PC-3 (cell line): ENCODE results near the gene BIRC5. TPM values are rescaled to one million over a fixed set of nuclear protein-coding genes. Genes with fewer than 3 reads are reported as not detected.

Experiments
- ATAC-seq: fragments of 200-7000 bp; cut with Tn5 transposase; 2 replicates; pipeline ENCODE4 v1.9.1; 2020; ENCODE audit warnings: mild to moderate bottlenecking, moderate library complexity
- BruUV-seq: library from RNA; stranded (reverse); fragments of 400-500 nt; replicated peaks from 2 replicates; lab custom pipeline; 2021; lab: Mats Ljungman, UMichigan
- CTCF ChIA-PET: fragments of 300-600 bp; sonication (Branson Sonifier 250); formaldehyde crosslinking; loops from one replicate; lab custom pipeline; 2022; ENCODE audit warnings: antibody characterized with exemption; lab: Charles Lee
- POLR2A ChIA-PET: fragments of 300-600 bp; sonication (Branson Sonifier 250); formaldehyde crosslinking; loops from one replicate; lab custom pipeline; 2022; ENCODE audit warnings: antibody characterized with exemption; ENCODE audit not compliant: unreplicated experiment; lab: Charles Lee
- DNase-seq: peaks from one replicate; pipeline ENCODE4 v3.0.0-alpha.2; 2015
- H2AFZ ChIP-seq: fragments of 300-600 bp; sonication (generic); 2 replicates; pipeline ENCODE4 v1.6.0; 2016; ENCODE audit warnings: antibody characterized with exemption, low read length
- H3F3A ChIP-seq: fragments of 300-600 bp; sonication (generic); one replicate; pipeline ENCODE4 v1.6.0; 2017; ENCODE audit warnings: antibody characterized with exemption, low read length, control low read depth, mild to moderate bottlenecking; ENCODE audit not compliant: unreplicated experiment
- H3K27ac ChIP-seq: fragments of 300-600 bp; sonication (generic); 2 replicates; pipeline ENCODE4 v1.5.1; 2016; ENCODE audit warnings: mild to moderate bottlenecking, low read length
- H3K27me3 ChIP-seq: fragments of 300-600 bp; sonication (generic); 2 replicates; pipeline ENCODE4 v1.6.1; 2016; ENCODE audit warnings: low read length, mixed read lengths
- H3K36me3 ChIP-seq: fragments of 300-600 bp; sonication (generic); 2 replicates; pipeline ENCODE4 v1.6.1; 2016; ENCODE audit warnings: low read depth, mixed run types, low read length, mixed read lengths
- H3K4me1 ChIP-seq: fragments of 300-600 bp; sonication (generic); 2 replicates; pipeline ENCODE4 v1.5.1; 2016; ENCODE audit warnings: low read length; ENCODE audit not compliant: insufficient read depth
- H3K4me2 ChIP-seq: fragments of 300-600 bp; sonication (generic); 2 replicates; pipeline ENCODE4 v1.6.0; 2016; ENCODE audit warnings: low read length
- H3K4me3 ChIP-seq: fragments of 300-600 bp; sonication (generic); 2 replicates; pipeline ENCODE4 v1.5.1; 2016; ENCODE audit warnings: mild to moderate bottlenecking, low read length, mixed read lengths
- H3K79me2 ChIP-seq: fragments of 300-600 bp; sonication (generic); 2 replicates; pipeline ENCODE4 v1.6.1; 2017; ENCODE audit warnings: low read length, mixed read lengths
- H3K9ac ChIP-seq: fragments of 300-600 bp; sonication (generic); 2 replicates; pipeline ENCODE4 v1.6.0; 2016; ENCODE audit warnings: mild to moderate bottlenecking, low read length
- H3K9me2 ChIP-seq: fragments of 300-600 bp; sonication (generic); replicated peaks from 2 replicates; pipeline ENCODE4 v1.6.1; 2016; ENCODE audit warnings: mixed run types, low read length, mixed read lengths
- H3K9me3 ChIP-seq: fragments of 300-600 bp; sonication (generic); 2 replicates; pipeline ENCODE4 v1.6.1; 2016; ENCODE audit warnings: low read length, mixed read lengths
- H4K20me1 ChIP-seq: fragments of 300-600 bp; sonication (generic); 2 replicates; pipeline ENCODE4 v1.6.1; 2016; ENCODE audit warnings: low read length, mixed read lengths
- CTCF ChIP-seq: fragments of 300-600 bp; sonication (generic); conservative IDR thresholded peaks from 2 replicates; pipeline ENCODE4 v1.5.1; 2017; ENCODE audit warnings: antibody characterized with exemption, low read depth, mild to moderate bottlenecking, low read length
- EZH2 ChIP-seq: fragments of 300-600 bp; sonication (generic); IDR thresholded peaks from one replicate; pipeline ENCODE4 v1.6.1; 2017; ENCODE audit warnings: antibody characterized with exemption, mild to moderate bottlenecking, low read length; ENCODE audit not compliant: unreplicated experiment
- EZH2phosphoT487 ChIP-seq: fragments of 300-600 bp; sonication (generic); IDR thresholded peaks from 2 replicates; pipeline ENCODE4 v1.6.1; 2018; ENCODE audit warnings: mild to moderate bottlenecking, antibody characterized with exemption, low read length, borderline replicate concordance
- intact Hi-C: fragments of 100-400 bp; cut with micrococcal nuclease; formaldehyde crosslinking; loops from 2 replicates; pipeline ENCODE4 v1.9.0; 2023
- total RNA-seq: library from RNA; depleted of rRNA; stranded (reverse); fragments of >200 nt; gene quantifications from 2 replicates; pipeline ENCODE4 v1.2.3, GENCODE V29; 2014

BIRC5 gene
- total RNA-seq, 1 experiment from 2014 or later = 304 TPM

GRCh38 chr17:78230996-78231935 lies 17.2 kb downstream of the BIRC5 start, which contains the start of gene TMEM235:
Gene TMEM235, plus strand, starts transcription at chr17:78231631. Its CDS starts 393 bp downstream, at chr17:78232024.
- ChIA-PET POLR2A (no interaction called here), CTCF (no interaction called here)
- H3K4me2 ChIP-seq = no peak within 1 kb of the TSS
- no peak within 1 kb of the TSS for H3K27ac ChIP-seq
- peaks cover 3% of the 10 kb centered on the region; the same call in 1 of the 2 replicates for H3K27me3 ChIP-seq
- peaks cover 8% of the 10 kb centered on the region; the same call in 1 of the 2 replicates for H3K4me1 ChIP-seq
- ATAC-seq = no peak
- no peaks in the 10 kb centered on the region for H4K20me1 ChIP-seq
- no peak for DNase-seq
- H3K9me3 ChIP-seq = no peaks in the 10 kb centered on the region
- H2AFZ ChIP-seq = no peak within 1 kb of the TSS
- no peak within 1 kb of the TSS for H3K9ac ChIP-seq
- intact Hi-C loops = no loop called here
- no peak within 1 kb of the TSS for H3K4me3 ChIP-seq
- H3F3A ChIP-seq = no peaks in the 10 kb centered on the region
- TF ChIP-seq EZH2phosphoT487 (no peak), CTCF (no peak)
- no peaks in the 10 kb centered on the region for H3K79me2 ChIP-seq
- H3K36me3 ChIP-seq = no peaks in the 10 kb centered on the region
- no TSS peak for BruUV-seq
- no peaks in the 10 kb centered on the region for H3K9me2 ChIP-seq

GRCh38 chr17:78231991-78232858 lies 18.2 kb downstream of the BIRC5 start:
- H3K9me3 ChIP-seq = no peaks in the 10 kb centered on the region
- H4K20me1 ChIP-seq = no peaks in the 10 kb centered on the region
- H3K4me1 ChIP-seq = 0 out of 2 replicates have a peak, but pooled peaks cover under 1% of the 10 kb centered on the region
- intact Hi-C loops = no loop called here
- no peak overlapping the region for H3K9ac ChIP-seq
- DNase-seq (no peak), ATAC-seq (peak; percentile 29; the same call in 1 of the 2 replicates)
- H3K27ac ChIP-seq = no peak overlapping the region
- POLR2A ChIA-PET = no interaction called here
- H3K36me3 ChIP-seq = no peaks in the 10 kb centered on the region
- H3F3A ChIP-seq = no peaks in the 10 kb centered on the region
- no peak overlapping the region for H3K4me2 ChIP-seq
- CTCF ChIA-PET = no interaction called here
- H3K4me3 ChIP-seq = no peak overlapping the region
- peaks cover 3% of the 10 kb centered on the region; the same call in 1 of the 2 replicates for H3K27me3 ChIP-seq
- no peak for TF ChIP-seq CTCF
- TF ChIP-seq EZH2phosphoT487 = no peak
- no peak for TF ChIP-seq EZH2
- no TSS peak for BruUV-seq
- H3K9me2 ChIP-seq = no peaks in the 10 kb centered on the region
- H2AFZ ChIP-seq = no peak overlapping the region
- H3K79me2 ChIP-seq = no peaks in the 10 kb centered on the region
